ENCODE data around the gene INPP5J. TPM values are rescaled to one million over a fixed set of nuclear protein-coding genes. Genes with fewer than 3 reads are reported as not detected.

INPP5J gene
- total RNA-seq, 2 experiments from 2014 or later, result 0.59 to 0.69 TPM

GRCh38 chr22:31179345-31179744 is 56.6 kb downstream of the INPP5J start:
- H3K9me3 ChIP-seq (ENCODE audit: control insufficient read depth in 1 of 2, insufficient read depth in 1 of 2, low read length in 2 of 2), result no peaks in the 10 kb centered on the region
- Mint-ChIP-seq H3K27me3 (no peaks in the 10 kb centered on the region), H3K36me3 (ENCODE audit: low read depth) (peaks cover 60% of the 10 kb centered on the region), H3K9me3 (no peaks in the 10 kb centered on the region), H3K4me1 (ENCODE audit: low read depth) (peaks cover 27% of the 10 kb centered on the region), H3K27ac (no peak overlapping the region), H3K4me3 (no peak overlapping the region)
- H3K27ac ChIP-seq (ENCODE audit: low read depth in 1 of 2, low read length in 2 of 2), result no peak overlapping the region
- POLR2A ChIA-PET, result no interaction called here
- peaks cover 32% of the 10 kb centered on the region for H3K36me3 ChIP-seq (ENCODE audit: insufficient read depth, low read length)
- DNase-seq (no peak), ATAC-seq (ENCODE audit: poor library complexity) (no peak)
- CTCF ChIA-PET, result interaction anchor here (0.6 kb wide), 1 partner anchor 278 kb away, joined by 4 read pairs; no protein-coding TSS in a partner anchor
- intact Hi-C loops (cut with DNase I, micrococcal nuclease), result no loop called here
- H3K4me3 ChIP-seq (ENCODE audit: low read length), result no peak overlapping the region
- peaks cover 3% of the 10 kb centered on the region for H3K4me1 ChIP-seq (ENCODE audit: insufficient read depth, low read length)
- H3K27me3 ChIP-seq (ENCODE audit: control insufficient read depth in 1 of 2, insufficient read depth in 2 of 2, low read length in 2 of 2), result no peaks in the 10 kb centered on the region
- no peak for TF ChIP-seq CTCF (IDR thresholded peaks at IDR 0.05)

- H3K4me3 Mint-ChIP-seq, result no peak overlapping the region
- peaks cover 34% of the 10 kb centered on the region for H3K36me3 ChIP-seq (ENCODE audit: insufficient read depth, low read length)
- no peak for DNase-seq
- H3K27ac ChIP-seq (ENCODE audit: low read depth in 1 of 2, low read length in 2 of 2), result no peak overlapping the region
- peaks cover 72% of the 10 kb centered on the region for H3K36me3 Mint-ChIP-seq (ENCODE audit: low read depth)
- ChIA-PET POLR2A (no interaction called here), CTCF (no interaction called here)
- H3K27me3 ChIP-seq (ENCODE audit: control insufficient read depth in 1 of 2, insufficient read depth in 2 of 2, low read length in 2 of 2), result no peaks in the 10 kb centered on the region
- no peaks in the 10 kb centered on the region for H3K27me3 Mint-ChIP-seq
- H3K4me1 Mint-ChIP-seq (ENCODE audit: low read depth), result peaks cover 3% of the 10 kb centered on the region
- H3K4me3 ChIP-seq (ENCODE audit: low read length), result no peak overlapping the region
- no peaks in the 10 kb centered on the region for H3K9me3 Mint-ChIP-seq
- intact Hi-C loops (cut with DNase I, micrococcal nuclease), result no loop called here
- no peak for TF ChIP-seq CTCF (IDR thresholded peaks at IDR 0.05)
- peaks cover 3% of the 10 kb centered on the region for H3K4me1 ChIP-seq (ENCODE audit: insufficient read depth, low read length)
- no peak for ATAC-seq (ENCODE audit: poor library complexity)
- no peak overlapping the region for H3K27ac Mint-ChIP-seq
- H3K9me3 ChIP-seq (ENCODE audit: control insufficient read depth in 1 of 2, insufficient read depth in 1 of 2, low read length in 2 of 2), result no peaks in the 10 kb centered on the region
Observed at GRCh38 chr22:31184015-31184414, 61.2 kb downstream of the INPP5J start.

Small RNA genes within 50 kb of the gene (microRNA-seq; reads per million reads assigned to microRNA genes)
- gene MIR3928 (ENCODE audit: borderline microRNAs expressed, borderline replicate concordance), result 1.6 reads per million

Other genes with a start within 250 kb of the INPP5J start
- 10 to 100 TPM; 27.1 to 27.9 TPM for gene MORC2, start 154.2 kb upstream of the INPP5J start, total RNA-seq
- gene TUG1, start 153.7 kb upstream of the INPP5J start, total RNA-seq, result 10 to 100 TPM; 85.8 to 86.2 TPM
- 1 to 10 TPM; 2.9 TPM for gene SMTN, start 41.6 kb upstream of the INPP5J start, total RNA-seq
- 10 to 100 TPM; 78.0 to 82.4 TPM for gene SELENOM, start 15.4 kb upstream of the INPP5J start, total RNA-seq
- not detected for gene PLA2G3, start 17.5 kb downstream of the INPP5J start, total RNA-seq
- gene RNF185, start 37.2 kb downstream of the INPP5J start, total RNA-seq, result 1 to 10 TPM; 6.2 to 7.7 TPM
- gene LIMK2, start 89.3 kb downstream of the INPP5J start, total RNA-seq, result 10 to 100 TPM; 13.1 to 14.6 TPM
- 1,000 to 10,000 TPM; 1,063 to 1,072 TPM for gene PIK3IP1, start 169.5 kb downstream of the INPP5J start, total RNA-seq
- 10 to 100 TPM; 54.4 to 58.3 TPM for gene PATZ1, start 223.4 kb downstream of the INPP5J start, total RNA-seq

Measured in CD4-positive, alpha-beta T cell (primary cell).